B cell (primary cell): Measurements from ENCODE around the gene ACSL1. TPM values are rescaled to one million over a fixed set of nuclear protein-coding genes. Genes with fewer than 3 reads are reported as not detected.
A peak's percentile ranks its signal among the peaks of the same experiment; 100 is the strongest.

Experiments used
- ATAC-seq: fragments of 200-7000 bp; cut with Tn5 transposase; one replicate; pipeline ENCODE4 v1.10.0; 2021; ENCODE audit warnings: low read depth, mild to moderate bottlenecking, moderate number of reproducible peaks, moderate library complexity
- CTCF ChIA-PET: fragments of 350-600 bp; sonication (Branson Sonifier 250); formaldehyde crosslinking; loops from one replicate; lab custom pipeline; 2021; ENCODE audit warnings: antibody characterized with exemption, inconsistent platforms; lab: Charles Lee
- POLR2A ChIA-PET: fragments of 350-600 bp; sonication (Branson Sonifier 250); formaldehyde crosslinking; loops from one replicate; lab custom pipeline; 2021; ENCODE audit warnings: antibody characterized with exemption; lab: Charles Lee
- DNase-seq: peaks from one replicate; pipeline ENCODE4 v3.0.0; 2013
- H2AFZ ChIP-seq: 2 replicates; pipeline ENCODE4 v1.6.1; 2012; ENCODE audit warnings: mild to moderate bottlenecking, low read depth, low read length; ENCODE audit not compliant: insufficient read depth, poor library complexity, severe bottlenecking
- H3K27ac ChIP-seq, 2 donors: 1 replicate in 1 of 2; 2 replicates in 1 of 2; pipeline ENCODE4 v1.5.1; 2012 to 2013; ENCODE audit warnings: low read length in 2 of 2, mild to moderate bottlenecking in 2 of 2, moderate library complexity in 1 of 2
- H3K27me3 ChIP-seq, 4 experiments: fragments of 200-600 bp in 1 of 4; sonication (generic) in 1 of 4; replicated peaks in 1 of 4; 1 replicate in 2 of 4; 2 replicates in 2 of 4; pipeline versions ENCODE4 v1.6.1 to v1.7.0; 2013 to 2016; ENCODE audit warnings: low read length in 3 of 4, mild to moderate bottlenecking in 2 of 4, mixed read lengths in 1 of 4, moderate library complexity in 1 of 4; ENCODE audit not compliant: insufficient read depth in 4 of 4, control insufficient read depth in 3 of 4; ENCODE audit errors: control extremely low read depth in 1 of 4
- H3K36me3 ChIP-seq, 2 experiments: replicated peaks in 1 of 2; 1 replicate in 1 of 2; 2 replicates in 1 of 2; pipeline versions ENCODE4 v1.6.1 to v1.7.1; 2013; ENCODE audit warnings: low read length in 1 of 2; ENCODE audit not compliant: insufficient read depth in 2 of 2, control insufficient read depth in 1 of 2; ENCODE audit errors: control extremely low read depth in 1 of 2, extremely low read depth in 1 of 2
- H3K4me1 ChIP-seq, 2 donors: fragments of 200-600 bp in 1 of 2; sonication (generic) in 1 of 2; 1 replicate in 1 of 2; 2 replicates in 1 of 2; pipeline versions ENCODE4 v1.5.1 to v1.6.1; 2013 to 2017; ENCODE audit warnings: low read length in 2 of 2; ENCODE audit not compliant: control insufficient read depth in 2 of 2, insufficient read depth in 2 of 2
- H3K4me2 ChIP-seq: replicated peaks from 2 replicates; pipeline ENCODE3; 2012; ENCODE audit warnings: mild to moderate bottlenecking, low read depth, low read length; ENCODE audit not compliant: poor library complexity, severe bottlenecking
- H3K4me3 ChIP-seq, 5 experiments: fragments of 200-600 bp in 1 of 5; sonication (generic) in 1 of 5; 1 replicate in 3 of 5; 2 replicates in 2 of 5; pipeline versions ENCODE4 v1.5.1 to v1.7.0; 2011 to 2016; ENCODE audit warnings: low read length in 4 of 5, mild to moderate bottlenecking in 4 of 5, low read depth in 2 of 5, control low read depth in 1 of 5, moderate library complexity in 1 of 5; ENCODE audit not compliant: insufficient read depth in 1 of 5; ENCODE audit errors: control extremely low read depth in 1 of 5, extremely low read depth in 1 of 5
- H3K79me2 ChIP-seq: fragments of 200-600 bp; sonication (generic); one replicate; pipeline ENCODE4 v1.6.0; 2016; ENCODE audit warnings: low read length; ENCODE audit not compliant: control insufficient read depth, insufficient read depth
- H3K9ac ChIP-seq: fragments of 200-600 bp; sonication (generic); 2 replicates; pipeline ENCODE4 v1.6.1; 2017; ENCODE audit warnings: mild to moderate bottlenecking, low read length, moderate library complexity
- H3K9me3 ChIP-seq, 3 donors: one replicate each; pipeline versions ENCODE4 v1.6.1 to v1.7.1; 2013; ENCODE audit warnings: low read length in 2 of 3; ENCODE audit not compliant: control insufficient read depth in 2 of 3, insufficient read depth in 1 of 3; ENCODE audit errors: control extremely low read depth in 1 of 3
- H4K20me1 ChIP-seq: 2 replicates; pipeline ENCODE4 v1.6.0; 2012; ENCODE audit warnings: mild to moderate bottlenecking, low read length; ENCODE audit not compliant: insufficient read depth, control insufficient read depth, poor library complexity, severe bottlenecking
- H3K27ac Mint-ChIP-seq: one replicate; pipeline ENCODE4 v1.8.0; 2021; ENCODE audit warnings: mixed read lengths
- H3K27me3 Mint-ChIP-seq: one replicate; pipeline ENCODE4 v1.8.0; 2021; ENCODE audit warnings: mixed read lengths
- H3K4me1 Mint-ChIP-seq: one replicate; pipeline ENCODE4 v1.8.0; 2021; ENCODE audit warnings: mixed read lengths
- H3K4me3 Mint-ChIP-seq: one replicate; pipeline ENCODE4 v1.8.0; 2021; ENCODE audit warnings: mixed read lengths
- H3K9me3 Mint-ChIP-seq: one replicate; pipeline ENCODE4 v1.8.0; 2022; ENCODE audit warnings: mixed read lengths; ENCODE audit not compliant: insufficient read depth
- CTCF ChIP-seq: fragments of 200-600 bp; IDR thresholded peaks from one replicate; pipeline ENCODE4 v1.8.0; 2022; ENCODE audit warnings: antibody characterized with exemption, mild to moderate bottlenecking
- EZH2 ChIP-seq: IDR thresholded peaks from 2 replicates; pipeline ENCODE4 v1.6.1; 2012; ENCODE audit warnings: borderline replicate concordance, low read depth, mild to moderate bottlenecking, moderate library complexity, low read length; ENCODE audit not compliant: insufficient read depth, poor library complexity, severe bottlenecking
- WGBS: methylation state at CpG from one replicate; pipeline ENCODE4 v1.1.5; 2013; ENCODE audit warnings: missing lambda C conversion rate; ENCODE audit not compliant: insufficient coverage; 5-methylcytosine and 5-hydroxymethylcytosine counted together
- intact Hi-C: fragments of 100-400 bp; cut with micrococcal nuclease; formaldehyde crosslinking; loops from one replicate; pipeline ENCODE4 v1.10.0; 2022
- polyA plus RNA-seq: library from polyadenylated mRNA; depleted of rRNA; stranded (reverse); fragments of >200 nt; gene quantifications from 2 replicates; pipeline ENCODE4 v1.2.3, GENCODE V29; 2012
- total RNA-seq, 2 donors: library from RNA; stranded (reverse); fragments of 120-200 nt in 1 of 2; gene quantifications; 1 replicate in 1 of 2; 2 replicates in 1 of 2; pipeline versions ENCODE4 v1.2.3 to v1.2.4, GENCODE V29; 2013 to 2022

The ACSL1 gene
- total and polyA plus RNA-seq, 2 donors (not counting 1 experiment from before 2014, with no cell fraction given) = 6.6 to 31.8 TPM

GRCh38 chr4:184745831-184746795 lies 79.7 kb downstream of the ACSL1 start:
- no peaks in the 10 kb centered on the region for H3K79me2 ChIP-seq
- Mint-ChIP-seq H3K4me1 (peaks cover 11% of the 10 kb centered on the region), H3K27me3 (no peaks in the 10 kb centered on the region), H3K4me3 (peak overlapping the region; percentile 55), H3K27ac (peak overlapping the region; percentile 53), H3K9me3 (no peaks in the 10 kb centered on the region)
- no peak overlapping the region for H3K4me3 ChIP-seq
- intact Hi-C loops = loop anchor here (1.0 to 10.0 kb wide), 7 partner anchors 81 to 1289 kb away; partner anchors contain the start of gene ACSL1
- no peaks in the 10 kb centered on the region for H3K36me3 ChIP-seq
- ATAC-seq (peak; percentile 90), DNase-seq (peak; percentile 79)
- no peak overlapping the region for H3K27ac ChIP-seq
- H3K4me1 ChIP-seq = peaks cover 8 to 12% of the 10 kb centered on the region in 2 donors
- H3K27me3 ChIP-seq = no peaks in the 10 kb centered on the region
- peak overlapping the region; percentile 20 for H3K9ac ChIP-seq
- POLR2A ChIA-PET = no interaction called here
- H3K4me2 ChIP-seq = peak overlapping the region; percentile 46
- peaks cover 0 to 1% (median 0%) of the 10 kb centered on the region in 3 donors for H3K9me3 ChIP-seq
- no peaks in the 10 kb centered on the region for H4K20me1 ChIP-seq
- 1% methylated on average over 5 of the region's 10 CpGs for WGBS
- peak overlapping the region; percentile 23 for H2AFZ ChIP-seq
- TF ChIP-seq EZH2 (no peak), CTCF (peak; percentile 82)
- CTCF ChIA-PET = interaction anchor here (0.6 to 3.3 kb wide), 47 partner anchors 11 to 1291 kb away, joined by 3 to 54 read pairs (median 4); partner anchors contain the start of genes ACSL1, CASP3, CENPU and PRIMPOL
